Osteoblast (primary cell): ENCODE data around the gene PIK3R5. TPM values are rescaled to one million over a fixed set of nuclear protein-coding genes. Genes with fewer than 3 reads are reported as not detected.

Source experiments
- DNase-seq: peaks from one replicate; pipeline ENCODE4 v3.0.0; 2011; ENCODE audit warnings: low spot score, mixed read lengths; ENCODE audit not compliant: insufficient read length; ENCODE audit errors: missing footprints
- H2AFZ ChIP-seq: 2 replicates; pipeline ENCODE4 v1.6.0; 2011; ENCODE audit warnings: mild to moderate bottlenecking, low read length
- H3K27ac ChIP-seq: 2 replicates; pipeline ENCODE4 v1.5.1; 2011; ENCODE audit warnings: mild to moderate bottlenecking, low read depth, low read length, moderate library complexity
- H3K27me3 ChIP-seq: 2 replicates; pipeline ENCODE4 v1.6.0; 2012; ENCODE audit warnings: mild to moderate bottlenecking, control low read depth, inconsistent platforms, low read length, moderate library complexity; ENCODE audit not compliant: insufficient read depth
- H3K36me3 ChIP-seq: 2 replicates; pipeline ENCODE4 v1.5.1; 2011; ENCODE audit warnings: mild to moderate bottlenecking, low read length, control low read depth, moderate library complexity; ENCODE audit not compliant: insufficient read depth
- H3K4me1 ChIP-seq: 2 replicates; pipeline ENCODE4 v1.5.1; 2011; ENCODE audit warnings: mild to moderate bottlenecking, low read length, control low read depth, moderate library complexity; ENCODE audit not compliant: insufficient read depth
- H3K4me2 ChIP-seq: 2 replicates; pipeline ENCODE4 v1.6.0; 2011; ENCODE audit warnings: mild to moderate bottlenecking, low read length; ENCODE audit not compliant: insufficient read depth
- H3K4me3 ChIP-seq: fragments of 200-600 bp; sonication (generic); 3 replicates; pipeline ENCODE4 v1.5.1; 2012; ENCODE audit warnings: mild to moderate bottlenecking, low read length, inconsistent platforms; ENCODE audit not compliant: insufficient read depth
- H3K79me2 ChIP-seq: 2 replicates; pipeline ENCODE4 v1.6.0; 2012; ENCODE audit warnings: mild to moderate bottlenecking, low read length, control low read depth, inconsistent platforms; ENCODE audit not compliant: insufficient read depth
- H3K9me3 ChIP-seq: 2 replicates; pipeline ENCODE4 v1.5.1; 2011; ENCODE audit warnings: low read depth, low read length, control low read depth
- H4K20me1 ChIP-seq: 2 replicates; pipeline ENCODE4 v1.6.0; 2012; ENCODE audit warnings: mild to moderate bottlenecking, low read length, control low read depth; ENCODE audit not compliant: insufficient read depth
- total RNA-seq: library from RNA; depleted of rRNA; stranded (reverse); fragments of >200 nt; gene quantifications from 2 replicates; pipeline ENCODE4 v1.2.3, GENCODE V29; 2012
- TF ChIP-seq, protein P1 (sequence below): IDR thresholded peaks from 2 replicates; pipeline ENCODE4 v1.5.1; 2011; ENCODE audit warnings: mild to moderate bottlenecking, low read depth, low read length, moderate library complexity; ENCODE audit errors: extremely low read depth

The PIK3R5 gene
- total RNA-seq, 1 donor: 0.36 TPM

DNA sequence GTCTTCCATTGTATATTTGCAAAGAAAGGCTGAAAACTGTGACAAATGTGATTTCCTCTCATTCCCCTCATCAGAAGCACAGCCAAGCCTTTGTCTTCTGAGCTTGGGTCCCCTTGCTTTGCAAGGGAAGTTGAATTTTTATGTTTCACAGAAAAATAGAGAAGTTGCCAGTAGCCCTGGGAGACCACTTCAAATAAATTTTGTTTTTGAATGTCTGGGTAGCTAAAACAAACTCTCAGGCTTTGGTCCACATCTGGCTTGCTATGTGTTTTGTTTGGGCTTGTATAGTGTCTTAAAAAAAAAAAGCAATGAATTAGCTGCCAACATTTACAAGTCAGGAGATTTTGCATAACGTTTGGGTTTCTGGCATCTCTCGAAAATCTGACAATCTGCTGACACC lies 122.2 kb downstream of the PIK3R5 start:
- peak; percentile 74 for DNase-seq
- Histone ChIP-seq H3K27ac (no peak overlapping the region), H3K4me1 (no peaks in the 10 kb centered on the region), H3K36me3 (no peaks in the 10 kb centered on the region), H3K9me3 (no peaks in the 10 kb centered on the region), H3K79me2 (no peaks in the 10 kb centered on the region), H3K4me2 (no peak overlapping the region), H4K20me1 (no peaks in the 10 kb centered on the region), H3K27me3 (no peaks in the 10 kb centered on the region), H2AFZ (no peak overlapping the region), H3K4me3 (no peak overlapping the region)
- TF ChIP-seq, protein P1, sequence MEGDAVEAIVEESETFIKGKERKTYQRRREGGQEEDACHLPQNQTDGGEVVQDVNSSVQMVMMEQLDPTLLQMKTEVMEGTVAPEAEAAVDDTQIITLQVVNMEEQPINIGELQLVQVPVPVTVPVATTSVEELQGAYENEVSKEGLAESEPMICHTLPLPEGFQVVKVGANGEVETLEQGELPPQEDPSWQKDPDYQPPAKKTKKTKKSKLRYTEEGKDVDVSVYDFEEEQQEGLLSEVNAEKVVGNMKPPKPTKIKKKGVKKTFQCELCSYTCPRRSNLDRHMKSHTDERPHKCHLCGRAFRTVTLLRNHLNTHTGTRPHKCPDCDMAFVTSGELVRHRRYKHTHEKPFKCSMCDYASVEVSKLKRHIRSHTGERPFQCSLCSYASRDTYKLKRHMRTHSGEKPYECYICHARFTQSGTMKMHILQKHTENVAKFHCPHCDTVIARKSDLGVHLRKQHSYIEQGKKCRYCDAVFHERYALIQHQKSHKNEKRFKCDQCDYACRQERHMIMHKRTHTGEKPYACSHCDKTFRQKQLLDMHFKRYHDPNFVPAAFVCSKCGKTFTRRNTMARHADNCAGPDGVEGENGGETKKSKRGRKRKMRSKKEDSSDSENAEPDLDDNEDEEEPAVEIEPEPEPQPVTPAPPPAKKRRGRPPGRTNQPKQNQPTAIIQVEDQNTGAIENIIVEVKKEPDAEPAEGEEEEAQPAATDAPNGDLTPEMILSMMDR: no peak

DNA sequence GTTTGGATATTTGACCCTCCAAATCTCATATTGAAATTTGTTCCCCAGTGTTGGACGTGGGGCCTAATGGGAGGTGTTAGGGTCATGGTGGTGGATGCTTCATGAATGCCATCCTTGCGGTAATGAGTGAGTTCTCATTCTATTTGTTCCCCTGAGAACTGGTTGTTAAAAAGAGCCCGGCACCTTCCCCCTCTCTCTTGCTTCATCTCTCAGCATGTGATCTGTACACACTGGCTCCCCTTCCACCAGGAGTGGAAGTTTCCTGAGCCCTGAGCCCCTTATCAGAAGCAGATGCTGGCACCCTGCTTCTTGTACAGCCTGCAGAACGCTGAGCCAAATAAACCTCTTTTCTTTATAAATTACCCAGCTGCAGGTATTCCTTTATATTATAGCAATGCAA lies 123.7 kb downstream of the PIK3R5 start:
- H3K9me3 ChIP-seq: no peaks in the 10 kb centered on the region
- no peaks in the 10 kb centered on the region for H3K36me3 ChIP-seq
- H2AFZ ChIP-seq: no peak overlapping the region
- no peak overlapping the region for H3K4me3 ChIP-seq
- H4K20me1 ChIP-seq: no peaks in the 10 kb centered on the region
- peaks cover 6% of the 10 kb centered on the region for H3K27me3 ChIP-seq
- no peaks in the 10 kb centered on the region for H3K79me2 ChIP-seq
- H3K27ac ChIP-seq: no peak overlapping the region
- no peak overlapping the region for H3K4me2 ChIP-seq
- no peaks in the 10 kb centered on the region for H3K4me1 ChIP-seq
- no peak for DNase-seq
- TF ChIP-seq, protein P1: no peak

DNA sequence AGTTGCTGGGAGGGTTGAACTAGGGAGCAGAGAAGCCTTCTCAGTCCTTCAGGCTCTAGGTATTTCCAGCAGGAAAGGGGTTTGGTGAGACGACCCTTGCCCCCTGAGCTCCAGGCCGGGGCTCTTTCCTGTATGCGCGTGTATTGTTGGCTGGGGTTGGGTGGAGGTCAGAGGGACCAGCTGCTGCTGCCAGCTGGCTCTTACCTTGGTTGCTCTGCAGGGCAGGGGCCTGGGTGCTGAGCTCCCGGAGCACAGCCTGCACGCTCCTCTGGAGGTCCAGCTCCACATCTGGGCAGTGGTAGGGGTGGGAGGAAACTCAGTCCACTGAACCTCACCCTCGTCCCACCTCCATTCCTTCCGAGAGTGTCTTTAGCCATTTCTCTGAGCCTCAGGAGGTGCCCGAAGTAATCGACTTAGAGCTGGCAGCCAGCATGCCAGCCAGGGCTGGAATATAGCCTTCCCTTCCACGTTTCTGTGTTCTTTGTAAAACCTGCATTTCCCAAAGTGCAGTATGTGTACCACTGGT lies 126.0 kb downstream of the PIK3R5 start:
- TF ChIP-seq, protein P1: no peak
- no peak overlapping the region for H3K27ac ChIP-seq
- H3K36me3 ChIP-seq: no peaks in the 10 kb centered on the region
- H2AFZ ChIP-seq: no peak overlapping the region
- H3K27me3 ChIP-seq: peaks cover 6% of the 10 kb centered on the region
- H4K20me1 ChIP-seq: no peaks in the 10 kb centered on the region
- DNase-seq: no peak
- H3K4me2 ChIP-seq: no peak overlapping the region
- no peak overlapping the region for H3K4me3 ChIP-seq
- H3K4me1 ChIP-seq: no peaks in the 10 kb centered on the region
- H3K9me3 ChIP-seq: no peaks in the 10 kb centered on the region
- no peaks in the 10 kb centered on the region for H3K79me2 ChIP-seq

DNA sequence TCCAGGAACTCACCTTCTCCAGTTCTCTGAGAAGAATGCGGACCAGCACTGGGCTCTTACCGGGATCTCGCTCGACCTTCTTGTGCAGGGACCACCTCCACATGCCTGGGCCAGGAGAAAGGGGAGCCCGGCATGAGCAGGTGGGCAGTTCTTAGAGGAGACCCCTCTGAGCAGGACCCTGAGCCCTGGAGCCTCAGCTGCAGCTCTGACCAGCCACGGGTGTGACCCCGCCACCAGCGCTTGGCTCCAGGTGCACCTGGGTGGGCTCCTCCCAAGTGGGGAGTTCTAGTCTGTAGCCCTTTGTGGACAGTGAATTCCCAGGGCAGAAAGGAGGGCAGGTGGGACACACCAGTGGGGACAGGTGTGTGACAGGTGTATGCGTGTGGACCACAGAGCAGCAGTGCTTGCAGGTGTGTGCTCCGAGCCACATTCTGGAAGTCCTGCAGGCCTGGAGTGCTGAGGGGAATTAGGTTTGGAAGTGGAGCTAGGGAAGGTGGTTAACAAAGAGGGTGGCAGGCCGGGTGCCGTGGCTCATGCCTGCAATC lies 126.9 kb downstream of the PIK3R5 start:
- H3K9me3 ChIP-seq: no peaks in the 10 kb centered on the region
- H4K20me1 ChIP-seq: no peaks in the 10 kb centered on the region
- peaks cover 6% of the 10 kb centered on the region for H3K27me3 ChIP-seq
- H3K4me3 ChIP-seq: no peak overlapping the region
- no peak overlapping the region for H3K27ac ChIP-seq
- H3K79me2 ChIP-seq: no peaks in the 10 kb centered on the region
- no peak overlapping the region for H3K4me2 ChIP-seq
- H2AFZ ChIP-seq: no peak overlapping the region
- DNase-seq: no peak
- no peaks in the 10 kb centered on the region for H3K36me3 ChIP-seq
- TF ChIP-seq, protein P1: no peak
- H3K4me1 ChIP-seq: no peaks in the 10 kb centered on the region
